Natural killer cell treated with Interleukin-12 subunit alpha and Interleukin-12 subunit beta and Interleukin-15 and Interleukin-18, amount 100 ng/mL, for 72 hours (primary cell): Measurements from ENCODE around the gene EIF2S2. TPM values are rescaled to one million over a fixed set of nuclear protein-coding genes. Genes with fewer than 3 reads are reported as not detected.

Source experiments
- total RNA-seq, 2 donors: library from RNA; stranded (reverse); gene quantifications; one replicate each; pipeline ENCODE4 v1.2.3, GENCODE V29; 2022

Gene EIF2S2
- total RNA-seq, 2 donors from 2014 or later, result 97.6 to 99.8 TPM

Other genes starting within 250 kb of the EIF2S2 start
- gene RALY, start 118.3 kb downstream of the EIF2S2 start, total RNA-seq, result 100 to 1,000 TPM; 158 to 162 TPM
- gene ASIP, start 129.2 kb upstream of the EIF2S2 start, total RNA-seq, result not detected
- 100 to 1,000 TPM in 1 of 2 donors, 10 to 100 TPM in 1; 61.3 to 121 TPM for gene AHCY, start 191.1 kb upstream of the EIF2S2 start, total RNA-seq